ENCODE results near the gene GPATCH3. TPM values are rescaled to one million over a fixed set of nuclear protein-coding genes. Genes with fewer than 3 reads are reported as not detected.

GPATCH3 gene
- total RNA-seq, 2 experiments from 2014 or later: 13.3 to 14.4 TPM

DNA sequence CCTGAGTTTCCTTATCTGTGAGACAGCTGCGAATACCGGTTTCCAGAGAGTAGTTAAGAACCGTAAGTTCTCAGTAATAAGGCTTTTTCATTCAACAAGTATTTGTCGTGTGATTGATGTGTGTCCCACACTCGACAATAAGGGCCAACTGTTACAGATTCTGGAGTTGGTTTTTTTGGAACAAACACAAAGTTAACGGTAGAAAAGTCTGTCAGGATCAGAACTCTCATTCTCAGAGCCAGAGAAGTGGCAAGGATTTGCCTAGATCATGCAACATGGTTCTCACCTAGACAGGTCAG, 22.1 kb upstream of the GPATCH3 start:
- H3K27ac Mint-ChIP-seq: peak overlapping the region; percentile 98
- H3K9me3 Mint-ChIP-seq: no peaks in the 10 kb centered on the region
- peaks cover 39% of the 10 kb centered on the region for H3K4me1 Mint-ChIP-seq
- H3K36me3 Mint-ChIP-seq: peaks cover 36% of the 10 kb centered on the region
- H3K27me3 Mint-ChIP-seq: peaks cover 4% of the 10 kb centered on the region
- peak overlapping the region; percentile 96 for H3K4me3 Mint-ChIP-seq
- no peak for DNase-seq

DNA sequence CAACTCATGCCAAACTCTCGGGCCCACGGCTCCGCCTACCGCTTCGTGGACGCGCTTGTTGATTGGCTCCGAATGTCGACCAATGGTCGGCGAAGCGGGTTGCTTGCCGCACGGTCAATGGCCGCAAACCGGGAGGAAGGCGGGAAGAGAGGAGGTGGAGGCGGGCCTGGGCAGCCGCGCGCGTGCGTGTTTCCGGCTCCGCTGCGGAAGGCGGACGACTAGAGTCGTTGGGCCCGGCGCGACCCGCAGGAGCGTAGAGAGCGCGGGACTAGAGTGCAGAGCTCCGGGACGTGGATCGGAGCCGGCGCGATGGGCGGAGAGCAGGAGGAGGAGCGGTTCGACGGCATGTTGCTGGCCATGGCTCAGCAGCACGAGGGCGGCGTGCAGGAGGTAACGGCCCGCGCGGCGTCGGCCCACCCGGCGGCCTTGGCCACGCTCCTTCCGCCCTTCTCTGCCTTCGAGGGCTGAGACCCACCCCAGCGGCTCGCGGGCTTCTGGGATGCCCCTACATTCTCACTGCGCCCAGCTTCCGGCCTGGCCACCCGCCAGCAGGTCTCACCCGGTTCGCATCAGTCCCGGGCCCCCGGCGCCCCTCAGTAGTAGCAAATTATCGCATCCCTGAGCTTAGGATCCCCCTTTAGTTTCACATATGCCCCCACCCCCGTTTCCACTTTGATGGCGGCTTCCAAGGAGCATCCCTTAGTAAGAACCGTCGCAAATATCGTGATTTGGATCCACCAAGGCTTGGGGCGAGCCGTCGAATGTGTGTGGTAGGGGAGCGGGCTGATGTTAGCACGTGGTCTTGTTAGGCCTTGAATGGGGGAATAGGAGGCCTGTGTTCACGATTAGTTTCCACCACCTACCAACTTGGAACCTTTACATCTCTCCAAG, 21.5 kb upstream of the GPATCH3 start, which contains the start of gene NUDC:
TSS of gene NUDC (plus strand) at position 204 of the 891 bp plus-strand sequence. CDS start at position 310, 106 bp downstream.
- Mint-ChIP-seq H3K4me1 (peaks cover 36% of the 10 kb centered on the region), H3K27me3 (peaks cover 4% of the 10 kb centered on the region), H3K9me3 (no peaks in the 10 kb centered on the region), H3K27ac (peak within 1 kb of the TSS; percentile 98), H3K36me3 (peaks cover 32% of the 10 kb centered on the region), H3K4me3 (peak within 1 kb of the TSS; percentile 96)
- peak; percentile 97 for DNase-seq

DNA sequence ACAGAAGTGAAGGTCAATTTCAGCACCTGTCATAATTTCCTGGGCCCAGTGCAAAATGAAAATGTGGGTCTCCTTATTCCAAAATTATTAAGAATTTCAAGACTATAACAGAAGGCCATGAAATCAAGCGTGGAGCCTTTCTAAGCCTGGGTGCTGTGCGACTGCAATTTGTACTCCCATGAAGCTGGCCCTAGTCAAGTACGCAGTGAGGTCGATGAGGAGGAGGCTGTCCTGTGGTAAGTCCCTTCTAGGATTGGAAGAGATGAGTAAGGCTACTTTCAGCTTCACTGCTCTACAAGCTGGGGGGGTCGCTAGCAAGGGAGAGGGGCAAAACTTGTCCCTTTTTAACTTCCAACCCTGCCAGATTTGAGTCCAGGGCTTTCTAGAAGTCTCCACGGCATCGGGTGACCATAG, 20.9 kb upstream of the GPATCH3 start:
- no peak for DNase-seq
- Mint-ChIP-seq H3K4me3 (peak overlapping the region; percentile 96), H3K9me3 (no peaks in the 10 kb centered on the region), H3K27ac (peak overlapping the region; percentile 98), H3K36me3 (peaks cover 30% of the 10 kb centered on the region), H3K27me3 (peaks cover 4% of the 10 kb centered on the region), H3K4me1 (peaks cover 35% of the 10 kb centered on the region)

DNA sequence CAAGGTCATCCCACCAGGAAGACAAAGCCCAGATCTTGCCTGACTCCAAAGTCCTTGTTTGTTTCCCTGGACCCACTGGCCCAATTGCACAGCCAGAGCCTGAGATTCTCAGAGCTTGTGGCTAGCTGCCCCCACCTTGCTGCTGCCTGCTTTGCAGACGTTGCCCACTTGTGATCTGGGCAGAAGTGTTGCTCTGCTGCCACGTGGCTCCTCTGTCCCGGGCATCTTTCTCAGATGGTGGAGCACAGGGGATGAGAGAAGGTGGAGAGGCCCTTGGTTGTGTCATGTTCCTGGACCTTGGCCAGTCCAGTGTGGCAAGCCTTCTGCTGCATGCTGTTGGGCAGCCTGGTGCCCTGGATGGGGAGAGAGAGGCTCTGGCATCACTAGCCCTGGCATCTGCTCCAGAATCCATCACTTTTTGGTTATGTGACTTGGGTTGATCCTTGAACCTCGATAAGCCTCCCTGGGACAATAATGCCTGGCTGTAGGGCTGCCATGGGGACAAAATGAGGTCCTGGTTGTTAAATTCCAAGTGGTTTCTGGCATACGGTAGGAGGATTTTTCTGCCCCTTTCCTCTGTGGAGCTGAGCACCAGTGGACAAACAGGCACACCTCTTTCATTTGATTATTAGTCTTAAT, 15.1 kb upstream of the GPATCH3 start:
- H3K36me3 Mint-ChIP-seq: no peaks in the 10 kb centered on the region
- H3K9me3 Mint-ChIP-seq: no peaks in the 10 kb centered on the region
- H3K27ac Mint-ChIP-seq: no peak overlapping the region
- H3K27me3 Mint-ChIP-seq: no peaks in the 10 kb centered on the region
- no peak for DNase-seq
- H3K4me3 Mint-ChIP-seq: no peak overlapping the region
- H3K4me1 Mint-ChIP-seq: peaks cover under 1% of the 10 kb centered on the region

DNA sequence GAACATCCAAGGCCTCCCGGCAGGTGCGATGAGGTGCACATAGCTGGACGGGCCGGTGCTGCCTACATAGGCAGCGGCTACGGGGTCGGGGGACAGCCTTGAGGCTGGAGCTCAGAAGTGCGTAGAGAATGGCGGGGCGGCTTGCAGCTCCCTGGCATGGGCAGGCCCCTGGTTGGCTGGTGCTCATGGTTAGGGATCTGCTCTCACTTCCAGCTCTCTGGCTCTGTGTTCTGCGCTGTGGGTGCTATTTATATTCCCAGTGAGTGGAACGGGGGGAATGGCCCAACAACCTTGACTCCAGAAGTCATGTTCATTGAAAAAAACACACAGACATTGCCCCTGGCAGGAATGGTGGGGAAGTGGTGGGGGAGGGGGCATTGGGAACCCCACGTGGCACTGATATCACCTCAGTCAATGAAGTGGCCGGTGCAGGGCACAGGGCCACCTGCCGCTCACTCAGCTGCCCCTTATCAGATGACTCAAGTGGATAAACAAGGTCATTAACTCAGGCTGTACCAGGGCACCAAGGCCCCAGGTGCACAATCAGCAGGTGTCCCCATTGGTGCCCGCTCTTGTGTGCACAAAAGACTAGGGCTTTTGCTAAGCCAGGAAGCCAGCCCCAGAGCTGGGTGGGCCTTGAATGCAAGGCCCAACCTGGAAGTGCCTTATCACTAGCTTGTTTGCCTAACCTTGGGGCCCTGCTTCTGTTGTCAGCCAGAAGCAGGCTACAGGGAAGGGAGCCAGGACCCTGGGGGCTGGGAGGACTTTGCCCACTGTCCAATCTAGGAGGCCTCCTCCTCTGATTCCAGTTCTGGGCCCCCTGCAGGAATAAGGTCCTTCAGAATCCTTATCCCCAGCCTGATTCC, 13.7 kb upstream of the GPATCH3 start, which contains the start of gene NR0B2:
TSS of gene NR0B2 (minus strand) at position 222 of the 866 bp plus-strand sequence. CDS start at position 187, 35 bp downstream.
- Mint-ChIP-seq H3K4me1 (no peaks in the 10 kb centered on the region), H3K27me3 (no peaks in the 10 kb centered on the region), H3K9me3 (no peaks in the 10 kb centered on the region), H3K4me3 (no peak within 1 kb of the TSS), H3K27ac (no peak within 1 kb of the TSS), H3K36me3 (no peaks in the 10 kb centered on the region)
- DNase-seq: no peak

DNA sequence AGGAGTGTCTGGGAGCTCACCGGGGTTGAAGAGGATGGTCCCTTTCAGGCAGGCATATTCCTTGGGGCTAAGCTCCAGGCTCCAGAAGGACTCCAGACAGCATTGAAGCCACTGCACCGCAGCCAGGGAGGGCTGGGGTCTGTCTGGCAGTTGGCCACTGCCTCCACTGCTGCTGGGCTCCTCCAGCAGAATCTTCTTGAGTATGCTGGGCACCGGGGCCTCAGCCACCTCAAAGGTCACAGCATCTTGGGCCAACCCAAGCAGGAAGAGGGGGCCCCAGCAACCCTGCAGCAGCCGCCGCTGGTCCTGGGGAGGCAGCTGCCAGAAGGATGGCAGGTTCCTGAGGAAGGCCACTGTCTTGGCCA, 13.1 kb upstream of the GPATCH3 start:
- no peaks in the 10 kb centered on the region for H3K36me3 Mint-ChIP-seq
- H3K27me3 Mint-ChIP-seq: no peaks in the 10 kb centered on the region
- no peak for DNase-seq
- H3K4me1 Mint-ChIP-seq: no peaks in the 10 kb centered on the region
- no peaks in the 10 kb centered on the region for H3K9me3 Mint-ChIP-seq
- H3K4me3 Mint-ChIP-seq: no peak overlapping the region
- H3K27ac Mint-ChIP-seq: no peak overlapping the region

DNA sequence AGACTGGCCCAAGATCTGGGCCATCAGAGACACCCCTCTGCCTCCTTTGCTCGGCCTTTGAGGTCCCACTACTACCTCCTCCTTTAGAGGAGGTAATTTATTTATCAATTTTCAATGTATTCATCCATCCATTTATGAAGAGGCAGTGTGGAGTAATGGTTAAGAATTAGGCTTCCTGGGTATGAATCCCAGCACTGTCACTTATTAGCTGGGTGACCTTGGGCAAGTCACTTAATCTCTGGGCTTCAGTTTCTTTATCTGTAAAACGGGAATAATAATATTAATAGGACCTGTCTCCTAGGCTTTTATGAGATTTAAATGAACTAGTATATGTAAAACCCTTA, 11.9 kb upstream of the GPATCH3 start:
- H3K27ac Mint-ChIP-seq: no peak overlapping the region
- no peak overlapping the region for H3K4me3 Mint-ChIP-seq
- H3K9me3 Mint-ChIP-seq: no peaks in the 10 kb centered on the region
- no peaks in the 10 kb centered on the region for H3K27me3 Mint-ChIP-seq
- H3K36me3 Mint-ChIP-seq: no peaks in the 10 kb centered on the region
- no peaks in the 10 kb centered on the region for H3K4me1 Mint-ChIP-seq
- no peak for DNase-seq

DNA sequence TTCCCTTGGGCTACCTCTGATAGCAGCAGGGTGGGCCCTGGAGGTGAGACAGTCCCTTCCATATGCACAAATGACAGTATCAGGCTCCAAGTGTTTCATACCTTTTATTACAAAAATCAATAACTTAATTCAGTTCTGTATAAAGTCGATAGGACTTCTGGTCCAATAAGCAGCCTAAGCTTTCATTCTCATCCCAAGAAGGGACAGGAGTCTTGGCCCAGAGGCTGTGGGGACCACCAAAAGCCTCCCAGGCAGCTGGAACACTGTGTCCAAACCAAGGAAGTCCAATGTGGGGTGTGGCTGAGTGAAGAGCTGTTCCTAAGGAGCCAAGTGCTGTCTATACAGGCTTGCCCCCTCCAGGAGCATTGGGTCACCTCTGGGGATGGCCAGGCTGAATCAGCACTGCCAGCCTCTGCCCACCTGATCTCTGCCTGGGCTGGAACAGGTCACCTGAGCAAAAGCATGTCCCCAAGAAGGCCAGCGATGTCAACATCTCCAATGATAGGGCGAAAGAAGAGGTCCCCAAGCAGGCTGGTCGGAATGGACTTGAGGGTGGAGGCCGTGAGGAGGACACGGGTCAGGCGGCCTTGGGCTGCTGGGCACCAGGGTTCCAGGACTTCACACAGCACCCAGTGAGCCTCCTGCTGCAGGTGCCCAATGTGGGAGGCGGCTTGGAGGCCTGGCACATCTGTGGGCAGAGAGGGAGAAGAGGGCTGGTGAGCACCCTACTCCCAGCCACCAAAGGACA, 11.3 kb upstream of the GPATCH3 start:
- no peaks in the 10 kb centered on the region for H3K9me3 Mint-ChIP-seq
- no peak overlapping the region for H3K4me3 Mint-ChIP-seq
- H3K36me3 Mint-ChIP-seq: no peaks in the 10 kb centered on the region
- DNase-seq: no peak
- no peaks in the 10 kb centered on the region for H3K27me3 Mint-ChIP-seq
- H3K4me1 Mint-ChIP-seq: no peaks in the 10 kb centered on the region
- H3K27ac Mint-ChIP-seq: no peak overlapping the region

DNA sequence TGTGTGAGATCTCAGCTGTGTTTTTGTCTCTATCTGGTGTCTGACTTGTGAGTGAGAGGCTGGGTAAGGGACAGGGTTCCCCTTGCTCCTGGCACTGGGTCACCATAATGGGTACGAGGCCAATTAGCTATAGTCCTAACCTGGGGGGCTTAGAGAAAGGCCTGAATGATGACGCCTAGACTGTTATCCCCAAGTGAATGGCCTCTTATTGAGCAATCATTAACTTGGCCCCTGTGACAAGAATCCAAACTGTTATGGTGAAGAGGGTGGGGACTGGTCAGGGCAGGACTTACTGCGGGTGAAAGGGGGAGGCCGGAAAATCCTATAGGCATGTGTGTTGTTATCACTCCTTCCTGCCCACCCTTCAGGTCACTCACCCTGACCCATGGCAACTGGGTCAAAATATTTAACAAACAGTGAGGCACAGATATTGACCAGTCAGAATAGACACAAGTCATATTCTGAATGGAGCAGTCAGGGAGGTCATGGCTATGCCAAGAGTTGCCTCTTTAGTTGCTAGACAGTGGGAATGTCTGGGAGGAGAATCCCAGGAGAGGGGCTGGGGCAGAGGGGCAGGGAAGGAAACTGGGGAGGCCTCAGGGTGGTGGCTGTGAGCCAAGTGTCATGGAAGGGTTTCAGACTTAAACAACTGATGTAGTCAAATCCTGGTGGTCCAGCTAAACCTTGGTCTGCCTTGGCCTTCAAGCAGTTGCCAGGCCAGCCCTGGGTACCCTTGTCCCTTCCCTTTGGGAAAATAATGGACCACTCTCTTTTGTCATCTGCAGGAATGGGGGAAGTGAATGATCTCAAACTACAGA, 10.3 kb upstream of the GPATCH3 start:
- Mint-ChIP-seq H3K36me3 (no peaks in the 10 kb centered on the region), H3K4me1 (no peaks in the 10 kb centered on the region), H3K27ac (no peak overlapping the region), H3K27me3 (no peaks in the 10 kb centered on the region), H3K4me3 (no peak overlapping the region), H3K9me3 (no peaks in the 10 kb centered on the region)
- DNase-seq: no peak

DNA sequence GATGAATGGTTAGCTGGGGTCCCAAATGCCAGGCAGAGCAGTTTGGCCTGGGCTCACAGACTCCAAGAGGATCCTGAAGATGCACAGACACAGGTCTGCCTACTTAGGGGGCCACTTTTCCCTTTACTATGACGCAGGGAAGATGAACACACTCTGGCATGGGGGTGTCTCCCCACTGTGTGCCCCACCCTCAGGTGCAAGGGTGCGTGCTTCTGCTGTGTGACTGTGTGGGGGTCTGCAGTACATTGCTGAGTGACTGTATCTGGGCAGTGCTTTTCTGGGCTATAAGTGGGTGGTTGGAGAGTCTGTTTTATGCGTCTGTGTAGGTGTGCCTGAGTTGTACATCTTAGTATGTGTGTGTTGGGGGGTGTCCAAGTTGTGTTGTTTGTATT, 9.7 kb upstream of the GPATCH3 start:
- no peaks in the 10 kb centered on the region for H3K36me3 Mint-ChIP-seq
- DNase-seq: no peak
- no peak overlapping the region for H3K27ac Mint-ChIP-seq
- H3K4me3 Mint-ChIP-seq: no peak overlapping the region
- no peaks in the 10 kb centered on the region for H3K27me3 Mint-ChIP-seq
- no peaks in the 10 kb centered on the region for H3K4me1 Mint-ChIP-seq
- H3K9me3 Mint-ChIP-seq: no peaks in the 10 kb centered on the region

DNA sequence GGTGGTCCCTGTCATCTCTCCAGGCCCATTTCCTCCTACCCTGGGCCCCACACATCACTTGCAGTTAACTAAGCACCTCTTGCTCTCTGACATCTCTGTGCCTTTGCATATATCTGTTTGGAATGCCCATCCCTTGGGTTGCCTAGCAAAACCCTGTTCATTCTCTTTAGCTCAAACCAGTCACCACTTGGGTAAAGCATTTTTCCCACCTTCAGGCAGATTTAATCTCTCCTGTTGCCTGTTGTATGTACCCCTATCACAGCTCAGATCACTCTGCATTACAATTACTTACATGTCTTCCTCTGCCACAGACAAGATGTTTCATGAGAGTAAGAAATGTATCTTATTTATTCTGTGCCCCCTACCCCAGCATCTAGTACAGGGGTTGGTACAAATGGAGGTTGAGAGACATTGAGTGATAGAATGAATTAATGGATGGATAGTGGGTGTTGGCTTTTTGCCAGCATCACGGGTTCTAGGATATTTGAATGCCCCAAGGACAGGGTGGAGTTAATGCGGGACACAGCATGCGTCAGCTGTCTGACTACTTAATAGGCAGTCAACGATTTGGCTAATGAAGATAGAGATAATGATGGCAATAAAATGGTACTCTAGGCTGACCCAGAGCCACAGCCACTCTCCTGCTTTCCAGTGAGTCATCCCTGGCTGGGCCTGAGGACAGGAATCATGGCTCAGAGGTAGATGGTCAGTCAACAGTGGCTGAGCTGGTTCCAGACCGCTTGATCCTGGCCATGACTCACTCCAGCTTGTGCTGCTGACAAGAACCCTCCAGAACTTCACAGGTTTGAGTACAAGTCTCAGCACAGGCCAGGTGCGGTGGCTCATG, 7.0 kb upstream of the GPATCH3 start:
- no peak overlapping the region for H3K4me3 Mint-ChIP-seq
- H3K27me3 Mint-ChIP-seq: no peaks in the 10 kb centered on the region
- H3K27ac Mint-ChIP-seq: no peak overlapping the region

DNA sequence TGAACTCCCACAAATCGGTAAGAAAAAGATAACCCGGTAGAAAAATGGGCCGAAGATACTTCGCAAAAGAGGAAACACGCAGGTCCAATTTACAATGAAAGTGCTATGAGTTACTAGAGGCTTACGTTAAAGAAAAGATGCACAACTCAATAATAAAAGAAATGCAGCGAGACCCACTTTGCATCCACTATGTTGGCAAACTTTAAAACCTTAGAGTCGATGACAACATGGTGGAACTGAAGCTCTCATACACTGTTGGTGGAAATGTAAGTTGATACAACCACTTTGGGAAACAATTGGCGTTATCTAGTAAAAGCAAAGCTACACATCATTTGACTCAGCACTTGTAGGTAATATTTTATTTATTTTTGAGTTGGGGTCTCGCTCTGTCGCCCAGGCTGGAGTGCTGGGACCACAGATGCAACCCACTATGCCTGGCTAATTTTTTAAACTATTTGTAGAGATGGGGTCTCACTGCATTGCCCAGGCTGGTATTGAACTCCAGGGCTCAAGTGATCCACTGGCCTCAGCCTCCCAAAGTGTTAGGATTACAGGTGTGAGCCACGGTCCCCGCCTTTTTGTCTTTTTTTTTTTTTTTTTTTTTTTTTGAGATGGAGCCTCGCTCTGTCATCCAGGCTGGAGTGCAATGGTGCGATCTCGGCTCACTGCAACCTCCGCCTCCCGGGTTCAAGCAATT, 696 bp upstream of the GPATCH3 start:
- DNase-seq: no peak
- Mint-ChIP-seq H3K27ac (peak overlapping the region; percentile 99), H3K4me3 (peak overlapping the region; percentile 97), H3K9me3 (no peaks in the 10 kb centered on the region), H3K4me1 (peaks cover 18% of the 10 kb centered on the region), H3K27me3 (no peaks in the 10 kb centered on the region), H3K36me3 (no peaks in the 10 kb centered on the region)

More for the DNA sequence above, 7.0 kb upstream of the GPATCH3 start:
- H3K9me3 Mint-ChIP-seq: no peaks in the 10 kb centered on the region
- H3K4me1 Mint-ChIP-seq: no peaks in the 10 kb centered on the region
- DNase-seq: no peak
- H3K36me3 Mint-ChIP-seq: no peaks in the 10 kb centered on the region

DNA sequence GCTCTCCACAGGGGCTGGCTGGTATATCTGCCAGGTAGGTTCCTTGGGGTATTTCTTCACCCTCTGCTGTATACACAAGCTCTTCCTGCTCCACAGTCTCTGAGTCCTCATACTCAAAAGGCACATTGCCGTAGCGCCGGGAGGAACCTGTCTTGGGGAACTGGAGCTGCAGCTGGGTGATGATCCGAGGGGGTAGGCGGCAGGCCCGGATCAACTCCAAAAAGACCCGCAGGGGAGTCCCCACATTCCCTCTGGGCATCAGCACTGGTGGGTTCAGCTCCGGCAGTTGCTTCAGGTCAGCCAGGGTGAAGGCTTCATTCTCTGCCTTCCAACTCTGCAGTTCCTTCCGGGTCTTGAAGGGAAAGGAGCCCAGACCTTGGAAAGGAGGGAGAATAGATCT, 2.9 kb downstream of the GPATCH3 start:
- H3K4me1 Mint-ChIP-seq: peaks cover 18% of the 10 kb centered on the region
- H3K9me3 Mint-ChIP-seq: no peaks in the 10 kb centered on the region
- no peak overlapping the region for H3K27ac Mint-ChIP-seq
- no peak overlapping the region for H3K4me3 Mint-ChIP-seq
- no peaks in the 10 kb centered on the region for H3K27me3 Mint-ChIP-seq
- DNase-seq: no peak
- H3K36me3 Mint-ChIP-seq: peaks cover 8% of the 10 kb centered on the region
